SU-DHL-6 (cell line): ENCODE data around the gene PEAK3.

ENCODE experiments used
- H2AFZ ChIP-seq: fragments of 200-600 bp; sonication (generic); 2 replicates; pipeline ENCODE4 v1.6.1; 2014; ENCODE audit warnings: low read depth, mild to moderate bottlenecking, moderate library complexity, mixed read lengths, antibody characterized with exemption, low read length; ENCODE audit not compliant: severe bottlenecking
- H3F3A ChIP-seq: fragments of 200-600 bp; shearing (Covaris generic); 2 replicates; pipeline ENCODE4 v1.6.0; 2016; ENCODE audit warnings: antibody characterized with exemption, mild to moderate bottlenecking; ENCODE audit not compliant: insufficient read depth
- H3K27ac ChIP-seq: fragments of 200-600 bp; sonication (generic); 2 replicates; pipeline ENCODE4 v1.5.1; 2016; ENCODE audit warnings: low read depth, mild to moderate bottlenecking, low read length, moderate library complexity, mixed read lengths
- H3K27me3 ChIP-seq: fragments of 200-600 bp; sonication (generic), shearing (Covaris generic); 2 replicates; pipeline ENCODE4 v1.6.0; 2014; ENCODE audit warnings: mild to moderate bottlenecking, low read length
- H3K36me3 ChIP-seq: fragments of 200-600 bp; sonication (generic); 2 replicates; pipeline ENCODE4 v1.6.1; 2014; ENCODE audit warnings: mild to moderate bottlenecking, low read length, mixed read lengths
- H3K4me2 ChIP-seq: fragments of 300-600, 200-600 bp; shearing (Covaris generic), sonication (generic); 2 replicates; pipeline ENCODE4 v1.6.0; 2014; ENCODE audit warnings: low read length, low read depth, mild to moderate bottlenecking; ENCODE audit not compliant: poor library complexity, severe bottlenecking
- H3K4me3 ChIP-seq: fragments of 200-600 bp; sonication (generic); 2 replicates; pipeline ENCODE4 v1.5.1; 2014; ENCODE audit warnings: antibody characterized with exemption, low read length, mild to moderate bottlenecking, mixed read lengths; ENCODE audit not compliant: insufficient read depth, poor library complexity, severe bottlenecking
- H3K79me2 ChIP-seq: fragments of 200-600 bp; sonication (generic); 2 replicates; pipeline ENCODE4 v1.6.1; 2014; ENCODE audit warnings: mild to moderate bottlenecking, low read length, moderate library complexity; ENCODE audit not compliant: insufficient read depth
- H3K9ac ChIP-seq: fragments of 200-600 bp; sonication (generic); 2 replicates; pipeline ENCODE4 v1.7.0; 2014; ENCODE audit warnings: mild to moderate bottlenecking, low read length
- H3K9me2 ChIP-seq: fragments of 200-600 bp; sonication (generic); replicated peaks from 2 replicates; pipeline ENCODE4 v1.6.1; 2014; ENCODE audit warnings: low read length; ENCODE audit not compliant: insufficient read depth
- H3K9me3 ChIP-seq: fragments of 200-600 bp; sonication (generic); 2 replicates; pipeline ENCODE4 v1.6.1; 2014; ENCODE audit warnings: low read length, mixed read lengths; ENCODE audit not compliant: insufficient read depth
- H4K20me1 ChIP-seq: fragments of 200-600 bp; sonication (generic); 2 replicates; pipeline ENCODE4 v1.6.1; 2014; ENCODE audit warnings: low read depth, mild to moderate bottlenecking, antibody characterized with exemption, low read length, moderate library complexity, mixed read lengths
- CTCF ChIP-seq: fragments of 200-600 bp; sonication (generic); IDR thresholded peaks from one replicate; pipeline ENCODE4 v1.5.1; 2017; ENCODE audit warnings: antibody characterized with exemption, mild to moderate bottlenecking, low read length, moderate library complexity; ENCODE audit not compliant: insufficient read depth, poor library complexity, severe bottlenecking
- EZH2phosphoT487 ChIP-seq: fragments of 200-600 bp; sonication (generic), shearing (Covaris generic); conservative IDR thresholded peaks from 2 replicates; pipeline ENCODE4 v1.6.1; 2018; ENCODE audit warnings: mild to moderate bottlenecking, antibody characterized with exemption, low read length, moderate library complexity, mixed read lengths

Gene PEAK3

GRCh38 chr19:2327773-2328400 is 45.9 kb upstream of the PEAK3 start:
- peak overlapping the region; percentile 98 for H3K4me3 ChIP-seq
- no peak for TF ChIP-seq CTCF
- no peak for TF ChIP-seq EZH2phosphoT487
- peak overlapping the region; percentile 96 for H3K9ac ChIP-seq
- H3K9me3 ChIP-seq, result no peaks in the 10 kb centered on the region
- peak overlapping the region; percentile 91 for H3K4me2 ChIP-seq
- peak overlapping the region; percentile 88 for H2AFZ ChIP-seq
- H3K79me2 ChIP-seq, result peaks cover 33% of the 10 kb centered on the region
- H3K27ac ChIP-seq, result peak overlapping the region; percentile 72
- H4K20me1 ChIP-seq, result 0 out of 2 replicates have a peak, but pooled peaks cover 4% of the 10 kb centered on the region
- H3K9me2 ChIP-seq, result no peaks in the 10 kb centered on the region
- H3K36me3 ChIP-seq, result no peaks in the 10 kb centered on the region
- peaks cover 10% of the 10 kb centered on the region; the same call in 1 of the 2 replicates for H3F3A ChIP-seq
- no peaks in the 10 kb centered on the region for H3K27me3 ChIP-seq

GRCh38 chr19:2326699-2327360 is 44.9 kb upstream of the PEAK3 start:
- H3K9me2 ChIP-seq, result no peaks in the 10 kb centered on the region
- 0 out of 2 replicates have a peak, but pooled peaks cover 3% of the 10 kb centered on the region for H4K20me1 ChIP-seq
- no peak overlapping the region for H3K27ac ChIP-seq
- H3K9ac ChIP-seq, result peak overlapping the region; percentile 96
- H2AFZ ChIP-seq, result no peak overlapping the region
- H3K27me3 ChIP-seq, result no peaks in the 10 kb centered on the region
- H3K36me3 ChIP-seq, result no peaks in the 10 kb centered on the region
- H3K9me3 ChIP-seq, result no peaks in the 10 kb centered on the region
- no peak overlapping the region for H3K4me3 ChIP-seq
- peak overlapping the region; percentile 91 for H3K4me2 ChIP-seq
- peaks cover 33% of the 10 kb centered on the region for H3K79me2 ChIP-seq
- TF ChIP-seq EZH2phosphoT487, result no peak
- no peak for TF ChIP-seq CTCF
- H3F3A ChIP-seq, result peaks cover 10% of the 10 kb centered on the region; the same call in 1 of the 2 replicates

- Histone ChIP-seq H3K9me2 (no peaks in the 10 kb centered on the region), H3F3A (peaks cover 6% of the 10 kb centered on the region; the same call in 1 of the 2 replicates), H3K4me3 (no peak overlapping the region), H3K79me2 (peaks cover 33% of the 10 kb centered on the region), H3K36me3 (no peaks in the 10 kb centered on the region), H3K27ac (peak overlapping the region; percentile 29; the same call in 1 of the 2 replicates), H4K20me1 (no peaks in the 10 kb centered on the region), H3K9ac (no peak overlapping the region), H3K4me2 (peak overlapping the region; percentile 23), H2AFZ (no peak overlapping the region), H3K27me3 (no peaks in the 10 kb centered on the region), H3K9me3 (no peaks in the 10 kb centered on the region)
- TF ChIP-seq CTCF, result no peak
- TF ChIP-seq EZH2phosphoT487, result no peak
Observed at GRCh38 chr19:2325281-2326046, 43.5 kb upstream of the PEAK3 start.
